Measurements from ENCODE around the gene HDAC1.
"Not testable (repeated sequence)": the region's sequence is repeated elsewhere in the genome, so short reads cannot be mapped to it uniquely, and the experiment has no call there.

HDAC1 gene

DNA sequence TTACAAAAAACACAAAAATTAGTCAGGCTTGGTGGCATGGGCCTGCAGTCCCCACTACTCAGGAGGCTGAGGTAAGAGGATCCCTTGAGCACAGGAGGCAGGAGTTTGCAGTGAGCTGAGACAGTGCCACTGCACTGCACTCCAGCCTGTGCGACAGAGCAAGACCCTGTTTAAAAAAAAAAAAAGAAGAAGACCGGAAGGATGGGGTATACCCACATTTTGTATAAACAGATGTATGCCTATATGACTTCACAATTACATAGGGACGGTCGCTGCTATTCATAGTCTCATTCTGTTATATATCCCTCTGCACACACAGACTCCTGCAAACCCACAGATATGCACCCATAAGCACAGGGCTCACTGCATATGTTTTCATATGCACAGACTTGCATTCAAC, 28.1 kb upstream of the HDAC1 start:
- Histone ChIP-seq H3K4me3 (no peak overlapping the region), H3K27me3 (ENCODE audit: low read depth) (no peaks in the 10 kb centered on the region), H3K4me1 (no peaks in the 10 kb centered on the region), H3K36me3 (replicated peaks) (no peaks in the 10 kb centered on the region), H3K9me3 (no peaks in the 10 kb centered on the region)
- DNase-seq (ENCODE audit: low spot score in 2 of 2): no peak
- in situ Hi-C loops (cut with MboI; ENCODE audit: low sequenced_read_pairs): no loop called here

DNA sequence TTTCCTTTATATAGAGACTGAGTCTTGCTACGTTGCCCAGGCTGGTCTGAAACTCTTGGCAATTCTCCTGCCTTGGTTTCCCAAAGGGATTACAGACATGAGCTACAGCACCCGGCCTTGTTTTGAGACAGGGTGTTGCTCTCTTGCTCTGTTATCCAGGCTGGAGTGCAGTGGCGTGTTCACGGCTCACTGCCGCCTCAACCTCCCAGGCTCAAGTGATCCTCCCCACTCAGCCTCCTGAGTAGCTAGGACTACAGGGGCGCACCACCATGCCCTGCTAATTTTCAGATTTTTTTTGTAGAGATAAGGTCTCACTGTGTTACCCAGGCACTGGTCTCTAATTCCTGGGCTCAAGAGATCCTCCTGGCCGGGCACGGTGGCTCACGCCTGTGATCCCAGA, 26.0 kb upstream of the HDAC1 start:
- Histone ChIP-seq H3K9me3 (no peaks in the 10 kb centered on the region), H3K27me3 (ENCODE audit: low read depth) (no peaks in the 10 kb centered on the region), H3K4me3 (no peak overlapping the region), H3K4me1 (no peaks in the 10 kb centered on the region), H3K36me3 (replicated peaks) (no peaks in the 10 kb centered on the region)
- in situ Hi-C loops (cut with MboI; ENCODE audit: low sequenced_read_pairs): no loop called here
- DNase-seq (ENCODE audit: low spot score in 2 of 2): no peak

DNA sequence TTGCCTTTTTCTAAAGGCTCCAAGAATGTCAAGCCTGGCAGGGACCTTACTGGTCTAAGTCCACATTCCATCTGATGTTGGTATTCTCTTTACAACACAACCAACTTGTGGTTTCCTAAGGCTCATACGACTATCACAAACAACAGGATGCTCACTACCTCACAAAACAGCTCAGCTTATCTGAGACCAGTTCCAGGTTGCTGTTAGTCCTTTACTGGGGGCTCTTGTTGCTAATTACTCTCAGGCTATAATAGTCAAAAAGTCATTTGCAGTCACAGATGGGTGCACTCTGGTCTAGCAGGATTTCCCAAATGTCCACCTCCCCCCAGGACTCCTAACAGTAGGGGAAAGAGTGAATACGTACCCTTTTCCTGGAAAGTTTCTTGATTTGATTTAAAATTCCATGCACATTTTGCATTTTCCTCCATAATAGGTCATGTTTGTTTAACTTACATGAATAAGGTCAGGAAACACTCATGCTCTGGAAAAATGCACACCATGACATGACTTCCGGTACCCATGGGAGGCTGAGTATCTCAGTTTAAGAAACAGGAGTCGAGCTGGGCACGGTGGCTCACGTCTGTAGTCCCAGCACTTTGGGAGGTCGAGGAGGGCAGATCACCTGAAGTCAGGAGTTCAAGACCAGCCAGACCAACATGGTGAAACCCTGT, 24.8 kb upstream of the HDAC1 start:
- DNase-seq (ENCODE audit: low spot score in 2 of 2): no peak
- Histone ChIP-seq H3K27me3 (ENCODE audit: low read depth) (no peaks in the 10 kb centered on the region), H3K36me3 (replicated peaks) (no peaks in the 10 kb centered on the region), H3K4me3 (no peak overlapping the region), H3K4me1 (no peaks in the 10 kb centered on the region), H3K9me3 (no peaks in the 10 kb centered on the region)
- in situ Hi-C loops (cut with MboI; ENCODE audit: low sequenced_read_pairs): no loop called here

DNA sequence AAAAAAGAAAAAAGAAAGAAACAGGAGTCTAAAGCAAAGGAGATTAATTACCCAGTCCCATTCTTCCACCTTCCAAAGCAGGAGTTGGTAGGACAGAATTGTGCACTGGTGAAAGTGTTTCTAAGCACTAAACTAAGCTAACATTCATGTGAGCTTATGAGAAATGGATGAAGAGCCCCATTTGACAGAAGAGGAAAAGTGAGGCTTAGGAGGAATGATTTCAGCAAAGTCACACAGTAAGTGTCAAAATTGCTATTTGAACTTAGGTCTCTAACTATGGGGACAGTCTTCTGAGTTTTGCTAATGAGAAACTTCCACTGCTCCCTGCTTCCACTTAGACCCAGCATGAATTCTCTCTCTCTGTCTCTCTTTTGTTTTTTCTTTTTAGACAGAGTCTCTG, 22.1 kb upstream of the HDAC1 start:
- H3K36me3 ChIP-seq (replicated peaks): no peaks in the 10 kb centered on the region
- no peak overlapping the region for H3K4me3 ChIP-seq
- 0 out of 2 replicates have a peak, but pooled peaks cover 3% of the 10 kb centered on the region for H3K27me3 ChIP-seq (ENCODE audit: low read depth)
- DNase-seq (ENCODE audit: low spot score in 2 of 2): no peak
- in situ Hi-C loops (cut with MboI; ENCODE audit: low sequenced_read_pairs): no loop called here
- no peaks in the 10 kb centered on the region for H3K9me3 ChIP-seq
- H3K4me1 ChIP-seq: no peaks in the 10 kb centered on the region

DNA sequence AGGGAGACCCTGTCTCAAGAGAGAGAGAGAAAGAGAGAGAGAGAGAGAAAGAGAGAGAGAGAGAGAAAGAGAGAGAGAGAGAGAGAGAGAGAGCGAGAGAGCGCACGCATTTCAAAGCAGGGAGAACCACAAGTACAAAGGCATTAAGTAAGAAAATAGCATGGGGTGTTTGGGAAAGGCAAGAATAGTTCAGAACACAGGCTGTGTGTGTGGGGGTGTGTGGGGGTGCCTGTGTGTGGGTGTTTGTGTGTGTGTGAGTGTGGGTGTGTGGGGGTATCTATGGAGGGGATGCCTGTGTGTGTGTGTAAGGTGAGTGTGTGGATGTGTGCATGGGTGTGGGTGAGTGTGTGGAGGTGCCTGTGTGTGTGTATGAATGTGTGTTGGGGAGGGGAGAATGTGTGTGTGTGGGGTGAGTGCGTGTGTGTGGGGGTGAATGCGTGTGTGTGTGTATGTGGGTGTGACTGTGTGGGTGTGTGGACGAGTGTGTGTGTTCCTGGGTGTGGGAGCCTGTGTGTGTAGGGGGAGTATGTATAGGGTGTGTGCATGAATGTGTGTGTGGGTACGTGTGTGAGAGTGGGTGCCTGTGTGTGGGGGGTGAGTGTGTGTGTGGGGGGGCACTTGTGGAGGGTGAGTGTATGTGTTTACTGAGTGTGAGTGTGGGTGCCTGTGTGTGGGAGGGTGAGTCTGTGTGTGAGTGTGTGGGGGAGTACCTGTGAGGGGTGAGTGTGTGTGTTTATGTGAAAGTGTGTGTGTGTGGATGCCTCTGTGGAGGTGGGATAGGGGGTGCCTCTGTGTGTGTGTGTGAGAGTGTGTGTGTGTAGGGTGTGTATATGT, 19.1 kb upstream of the HDAC1 start:
- H3K36me3 ChIP-seq (replicated peaks): no peaks in the 10 kb centered on the region
- no peaks in the 10 kb centered on the region for H3K4me1 ChIP-seq
- no peaks in the 10 kb centered on the region for H3K9me3 ChIP-seq
- 0 out of 2 replicates have a peak, but pooled peaks cover 3% of the 10 kb centered on the region for H3K27me3 ChIP-seq (ENCODE audit: low read depth)
- H3K4me3 ChIP-seq: no peak overlapping the region
- DNase-seq (ENCODE audit: low spot score in 2 of 2): no peak
- in situ Hi-C loops (cut with MboI; ENCODE audit: low sequenced_read_pairs): no loop called here

DNA sequence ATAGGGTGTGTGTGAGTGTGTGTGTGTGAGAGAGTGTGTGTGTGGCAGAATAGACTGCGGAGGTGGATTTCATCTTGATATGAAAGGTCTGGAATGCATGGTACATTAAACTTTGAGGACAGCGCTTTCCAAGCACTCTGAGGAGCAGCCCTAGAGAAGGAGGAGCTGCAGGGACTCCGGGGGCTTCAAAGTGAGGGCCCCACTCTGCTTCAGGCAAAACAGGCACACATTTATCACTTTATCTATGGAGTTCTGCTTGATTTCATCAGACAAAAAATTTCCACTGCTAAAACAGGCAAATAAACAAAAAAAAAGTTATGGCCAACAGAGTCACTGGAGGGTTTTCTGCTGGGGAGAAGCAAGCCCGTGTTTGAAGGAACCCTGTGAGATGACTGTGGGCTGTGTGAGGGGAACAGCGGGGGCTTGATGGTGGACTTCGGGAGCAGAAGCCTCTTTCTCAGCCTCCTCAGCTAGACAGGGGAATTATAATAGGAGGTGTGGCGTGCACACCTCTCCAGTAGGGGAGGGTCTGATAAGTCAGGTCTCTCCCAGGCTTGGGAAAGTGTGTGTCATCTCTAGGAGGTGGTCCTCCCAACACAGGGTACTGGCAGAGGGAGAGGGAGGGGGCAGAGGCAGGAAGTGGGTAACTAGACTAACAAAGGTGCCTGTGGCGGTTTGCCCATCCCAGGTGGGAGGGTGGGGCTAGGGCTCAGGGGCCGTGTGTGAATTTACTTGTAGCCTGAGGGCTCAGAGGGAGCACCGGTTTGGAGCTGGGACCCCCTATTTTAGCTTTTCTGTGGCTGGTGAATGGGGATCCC, 18.3 kb upstream of the HDAC1 start:
- Histone ChIP-seq H3K9me3 (no peaks in the 10 kb centered on the region), H3K4me1 (no peaks in the 10 kb centered on the region), H3K36me3 (replicated peaks) (no peaks in the 10 kb centered on the region), H3K27me3 (ENCODE audit: low read depth) (0 out of 2 replicates have a peak, but pooled peaks cover 3% of the 10 kb centered on the region), H3K4me3 (no peak overlapping the region)
- DNase-seq (ENCODE audit: low spot score in 2 of 2): no peak
- in situ Hi-C loops (cut with MboI; ENCODE audit: low sequenced_read_pairs): no loop called here

DNA sequence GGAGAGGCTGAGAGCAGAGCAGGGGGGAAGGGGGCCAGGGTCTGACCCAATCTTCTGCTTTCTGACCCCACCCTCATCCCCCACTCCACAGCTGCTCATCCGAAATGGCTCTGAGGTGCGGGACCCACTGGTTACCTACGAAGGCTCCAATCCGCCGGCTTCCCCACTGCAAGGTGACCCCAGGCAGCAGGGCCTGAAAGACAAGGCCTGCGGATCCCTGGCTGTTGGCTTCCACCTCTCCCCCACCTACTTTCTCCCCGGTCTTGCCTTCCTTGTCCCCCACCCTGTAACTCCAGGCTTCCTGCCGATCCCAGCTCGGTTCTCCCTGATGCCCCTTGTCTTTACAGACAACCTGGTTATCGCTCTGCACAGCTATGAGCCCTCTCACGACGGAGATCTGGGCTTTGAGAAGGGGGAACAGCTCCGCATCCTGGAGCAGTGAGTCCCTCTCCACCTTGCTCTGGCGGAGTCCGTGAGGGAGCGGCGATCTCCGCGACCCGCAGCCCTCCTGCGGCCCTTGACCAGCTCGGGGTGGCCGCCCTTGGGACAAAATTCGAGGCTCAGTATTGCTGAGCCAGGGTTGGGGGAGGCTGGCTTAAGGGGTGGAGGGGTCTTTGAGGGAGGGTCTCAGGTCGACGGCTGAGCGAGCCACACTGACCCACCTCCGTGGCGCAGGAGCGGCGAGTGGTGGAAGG, 17.1 kb upstream of the HDAC1 start:
- H3K4me3 ChIP-seq: no peak overlapping the region
- DNase-seq (ENCODE audit: low spot score in 2 of 2): no peak
- no peaks in the 10 kb centered on the region for H3K36me3 ChIP-seq (replicated peaks)
- H3K9me3 ChIP-seq: no peaks in the 10 kb centered on the region
- H3K27me3 ChIP-seq (ENCODE audit: low read depth): 0 out of 2 replicates have a peak, but pooled peaks cover 3% of the 10 kb centered on the region
- in situ Hi-C loops (cut with MboI; ENCODE audit: low sequenced_read_pairs): no loop called here
- H3K4me1 ChIP-seq: no peaks in the 10 kb centered on the region

DNA sequence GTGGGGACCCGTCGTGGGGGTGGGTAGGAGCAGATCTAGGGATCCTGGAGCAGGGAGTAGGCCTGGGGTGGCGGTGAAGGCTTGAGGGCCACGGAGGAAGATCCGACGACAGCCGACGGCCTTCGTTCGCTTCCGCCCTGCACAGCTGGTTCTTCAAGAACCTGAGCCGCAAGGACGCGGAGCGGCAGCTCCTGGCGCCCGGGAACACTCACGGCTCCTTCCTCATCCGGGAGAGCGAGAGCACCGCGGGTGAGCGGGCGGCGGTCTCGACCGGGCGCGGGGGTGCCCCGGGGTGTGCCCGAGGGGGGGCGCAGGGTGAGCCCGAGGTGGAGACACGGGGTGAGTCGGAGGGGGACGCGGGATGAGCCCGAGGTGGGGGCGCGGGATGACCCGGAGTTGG, 16.5 kb upstream of the HDAC1 start:
- 0 out of 2 replicates have a peak, but pooled peaks cover 3% of the 10 kb centered on the region for H3K27me3 ChIP-seq (ENCODE audit: low read depth)
- no peaks in the 10 kb centered on the region for H3K36me3 ChIP-seq (replicated peaks)
- in situ Hi-C loops (cut with MboI; ENCODE audit: low sequenced_read_pairs): no loop called here
- DNase-seq (ENCODE audit: low spot score in 2 of 2): no peak
- H3K4me1 ChIP-seq: no peaks in the 10 kb centered on the region
- H3K9me3 ChIP-seq: no peaks in the 10 kb centered on the region
- no peak overlapping the region for H3K4me3 ChIP-seq

DNA sequence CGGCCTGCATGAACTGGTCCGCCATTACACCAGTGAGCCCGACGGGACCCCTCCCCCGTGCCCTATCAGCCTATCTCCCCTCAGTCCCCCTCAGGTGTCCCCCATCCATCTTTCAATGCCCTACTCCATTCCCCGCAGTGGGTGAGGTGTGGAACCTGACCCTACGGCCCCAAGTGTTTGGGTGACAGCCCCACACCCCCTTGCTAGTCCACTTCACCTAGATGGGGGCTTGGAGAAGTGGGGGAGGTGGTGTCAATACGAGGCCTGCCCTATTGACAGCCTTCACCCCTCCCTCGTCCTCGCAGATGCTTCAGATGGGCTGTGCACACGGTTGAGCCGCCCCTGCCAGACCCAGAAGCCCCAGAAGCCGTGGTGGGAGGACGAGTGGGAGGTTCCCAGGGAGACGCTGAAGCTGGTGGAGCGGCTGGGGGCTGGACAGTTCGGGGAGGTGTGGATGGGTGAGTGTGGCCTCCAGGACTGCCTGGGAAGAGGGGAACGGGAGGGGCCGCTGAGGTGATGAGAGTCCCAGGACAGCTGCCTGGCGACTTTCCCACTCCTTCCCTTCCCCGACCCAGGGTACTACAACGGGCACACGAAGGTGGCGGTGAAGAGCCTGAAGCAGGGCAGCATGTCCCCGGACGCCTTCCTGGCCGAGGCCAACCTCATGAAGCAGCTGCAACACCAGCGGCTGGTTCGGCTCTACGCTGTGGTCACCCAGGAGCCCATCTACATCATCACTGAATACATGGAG, 15.7 kb upstream of the HDAC1 start:
- Histone ChIP-seq H3K4me3 (no peak overlapping the region), H3K36me3 (replicated peaks) (no peaks in the 10 kb centered on the region), H3K27me3 (ENCODE audit: low read depth) (0 out of 2 replicates have a peak, but pooled peaks cover 3% of the 10 kb centered on the region), H3K9me3 (no peaks in the 10 kb centered on the region), H3K4me1 (no peaks in the 10 kb centered on the region)
- in situ Hi-C loops (cut with MboI; ENCODE audit: low sequenced_read_pairs): no loop called here
- DNase-seq (ENCODE audit: low spot score in 2 of 2): no peak

DNA sequence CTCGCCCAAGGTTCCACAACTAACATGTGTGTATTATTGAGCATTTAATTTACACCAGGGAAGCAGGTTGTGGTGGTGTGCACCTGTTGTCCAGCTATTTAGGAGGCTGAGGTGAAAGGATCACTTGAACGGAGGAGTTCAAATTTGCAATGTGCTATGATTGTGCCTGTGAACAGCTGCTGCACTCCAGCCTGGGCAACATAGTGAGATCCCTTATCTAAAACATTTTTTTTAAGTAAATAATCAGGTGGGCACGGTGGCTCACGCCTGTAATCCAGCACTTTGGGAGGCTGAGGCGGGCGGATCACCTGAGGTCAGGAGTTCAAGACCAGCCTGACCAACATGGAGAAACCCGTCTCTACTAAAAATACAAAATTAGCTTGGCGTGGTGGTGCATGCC, 7.1 kb upstream of the HDAC1 start:
- H3K9me3 ChIP-seq; H3K4me1 ChIP-seq; DNase-seq (ENCODE audit: low spot score in 2 of 2); H3K36me3 ChIP-seq (replicated peaks); H3K27me3 ChIP-seq (ENCODE audit: low read depth); H3K4me3 ChIP-seq; in situ Hi-C loops (cut with MboI; ENCODE audit: low sequenced_read_pairs): not testable (repeated sequence)

DNA sequence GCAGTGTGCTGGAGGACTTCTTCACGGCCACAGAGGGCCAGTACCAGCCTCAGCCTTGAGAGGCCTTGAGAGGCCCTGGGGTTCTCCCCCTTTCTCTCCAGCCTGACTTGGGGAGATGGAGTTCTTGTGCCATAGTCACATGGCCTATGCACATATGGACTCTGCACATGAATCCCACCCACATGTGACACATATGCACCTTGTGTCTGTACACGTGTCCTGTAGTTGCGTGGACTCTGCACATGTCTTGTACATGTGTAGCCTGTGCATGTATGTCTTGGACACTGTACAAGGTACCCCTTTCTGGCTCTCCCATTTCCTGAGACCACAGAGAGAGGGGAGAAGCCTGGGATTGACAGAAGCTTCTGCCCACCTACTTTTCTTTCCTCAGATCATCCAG, 6.2 kb upstream of the HDAC1 start:
- no peak for DNase-seq (ENCODE audit: low spot score in 2 of 2)
- H3K27me3 ChIP-seq (ENCODE audit: low read depth): no peaks in the 10 kb centered on the region
- no peaks in the 10 kb centered on the region for H3K4me1 ChIP-seq
- in situ Hi-C loops (cut with MboI; ENCODE audit: low sequenced_read_pairs): no loop called here
- H3K4me3 ChIP-seq: no peak overlapping the region
- no peaks in the 10 kb centered on the region for H3K36me3 ChIP-seq (replicated peaks)
- H3K9me3 ChIP-seq: no peaks in the 10 kb centered on the region

DNA sequence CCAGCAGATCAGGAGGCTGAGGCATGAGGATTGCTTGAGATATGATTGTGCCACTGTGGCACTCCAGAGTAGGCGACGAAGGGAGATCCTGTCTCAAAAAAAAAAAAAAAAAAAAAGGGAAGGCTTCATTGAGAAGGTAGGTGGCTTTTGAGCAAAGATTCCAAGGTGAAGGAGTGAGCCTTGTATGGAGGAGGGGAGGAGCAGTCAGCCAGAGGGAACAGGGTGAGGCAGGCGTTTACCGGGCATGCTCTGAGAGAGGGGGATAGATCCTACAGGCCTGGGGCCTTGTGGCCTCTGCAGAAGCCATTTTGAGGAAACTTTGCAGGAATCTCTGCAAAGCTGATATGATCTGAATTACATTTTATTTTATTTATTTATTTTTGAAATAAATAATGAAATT, 5.1 kb upstream of the HDAC1 start:
- no peak for DNase-seq (ENCODE audit: low spot score in 2 of 2)
- H3K36me3 ChIP-seq (replicated peaks): no peaks in the 10 kb centered on the region
- in situ Hi-C loops (cut with MboI; ENCODE audit: low sequenced_read_pairs): no loop called here
- no peaks in the 10 kb centered on the region for H3K9me3 ChIP-seq
- H3K4me3 ChIP-seq: no peak overlapping the region
- H3K4me1 ChIP-seq: peaks cover 5% of the 10 kb centered on the region
- H3K27me3 ChIP-seq (ENCODE audit: low read depth): no peaks in the 10 kb centered on the region

DNA sequence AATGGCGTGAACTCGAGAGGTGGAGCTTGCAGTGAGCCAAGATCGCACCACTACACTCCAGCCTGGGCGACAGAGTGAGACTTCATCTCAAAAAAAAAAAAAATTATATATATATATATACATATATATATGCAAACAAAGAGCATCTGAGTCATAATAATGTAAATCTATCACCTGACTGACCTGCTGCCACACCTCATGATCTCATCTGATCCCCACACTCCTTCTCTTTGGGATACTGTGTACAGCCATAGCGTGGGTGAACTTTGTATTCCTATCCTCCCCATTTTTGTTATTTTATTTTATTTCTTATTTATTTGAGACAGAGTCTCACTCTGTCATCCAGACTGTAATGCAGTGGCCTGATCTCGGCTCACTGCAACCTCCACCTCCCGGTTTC, 2.6 kb upstream of the HDAC1 start:
- in situ Hi-C loops (cut with MboI; ENCODE audit: low sequenced_read_pairs): no loop called here

More for the DNA sequence above, 2.6 kb upstream of the HDAC1 start:
- no peaks in the 10 kb centered on the region for H3K27me3 ChIP-seq (ENCODE audit: low read depth)
- no peaks in the 10 kb centered on the region for H3K36me3 ChIP-seq (replicated peaks)
- H3K9me3 ChIP-seq: no peaks in the 10 kb centered on the region
- peaks cover 5% of the 10 kb centered on the region for H3K4me1 ChIP-seq
- no peak for DNase-seq (ENCODE audit: low spot score in 2 of 2)
- no peak overlapping the region for H3K4me3 ChIP-seq

Measured in HAP-1 (cell line).